Measurements from ENCODE around the gene TNRC6C.

DNA sequence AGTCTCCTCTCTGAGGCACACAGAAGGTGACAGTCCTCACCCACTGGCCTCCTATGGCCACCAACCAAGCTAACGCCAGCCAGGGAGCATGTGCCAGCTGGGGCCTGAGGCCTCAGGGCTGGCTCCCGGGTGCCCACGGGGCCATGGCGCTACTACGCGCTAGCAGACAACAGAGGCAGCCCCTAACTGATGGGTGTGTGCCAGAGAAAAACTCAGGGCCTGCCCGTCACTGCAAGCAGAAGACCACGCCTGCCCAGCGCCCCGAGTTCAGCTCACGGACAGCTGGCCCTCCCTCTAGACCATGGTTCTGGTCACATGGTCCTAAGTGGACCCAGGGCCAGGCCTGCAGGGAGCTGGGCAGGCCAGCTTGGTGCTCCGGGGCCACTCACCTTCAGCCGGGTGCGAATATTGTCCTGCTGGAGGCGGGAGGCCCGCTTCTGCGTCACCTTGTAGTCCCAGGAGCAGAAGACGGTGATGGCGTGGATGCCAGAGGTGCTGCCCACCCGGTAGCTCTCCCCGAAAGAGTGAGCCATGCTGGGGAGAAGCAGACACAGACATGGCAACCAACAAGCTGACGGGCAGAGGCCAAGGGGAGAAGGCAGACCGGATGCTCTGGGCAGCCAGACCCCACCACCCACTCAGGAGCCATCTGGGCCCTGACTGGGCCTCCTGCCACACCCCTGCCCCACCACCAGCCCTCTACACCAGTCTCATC is 163.9 kb downstream of the TNRC6C start:
- TF ChIP-seq, protein P1, sequence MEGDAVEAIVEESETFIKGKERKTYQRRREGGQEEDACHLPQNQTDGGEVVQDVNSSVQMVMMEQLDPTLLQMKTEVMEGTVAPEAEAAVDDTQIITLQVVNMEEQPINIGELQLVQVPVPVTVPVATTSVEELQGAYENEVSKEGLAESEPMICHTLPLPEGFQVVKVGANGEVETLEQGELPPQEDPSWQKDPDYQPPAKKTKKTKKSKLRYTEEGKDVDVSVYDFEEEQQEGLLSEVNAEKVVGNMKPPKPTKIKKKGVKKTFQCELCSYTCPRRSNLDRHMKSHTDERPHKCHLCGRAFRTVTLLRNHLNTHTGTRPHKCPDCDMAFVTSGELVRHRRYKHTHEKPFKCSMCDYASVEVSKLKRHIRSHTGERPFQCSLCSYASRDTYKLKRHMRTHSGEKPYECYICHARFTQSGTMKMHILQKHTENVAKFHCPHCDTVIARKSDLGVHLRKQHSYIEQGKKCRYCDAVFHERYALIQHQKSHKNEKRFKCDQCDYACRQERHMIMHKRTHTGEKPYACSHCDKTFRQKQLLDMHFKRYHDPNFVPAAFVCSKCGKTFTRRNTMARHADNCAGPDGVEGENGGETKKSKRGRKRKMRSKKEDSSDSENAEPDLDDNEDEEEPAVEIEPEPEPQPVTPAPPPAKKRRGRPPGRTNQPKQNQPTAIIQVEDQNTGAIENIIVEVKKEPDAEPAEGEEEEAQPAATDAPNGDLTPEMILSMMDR (conservative IDR thresholded peaks at IDR 0.05): no peak
- no peak for TF ChIP-seq ZFX (IDR thresholded peaks at IDR 0.05)
